HEK293 (cell line): ENCODE results near the gene SLC41A1.
A peak's percentile ranks its signal among the peaks of the same experiment; 100 is the strongest.
"Not testable (repeated sequence)": the region's sequence is repeated elsewhere in the genome, so short reads cannot be mapped to it uniquely, and the experiment has no call there.

Source experiments
- CTCF ChIA-PET: fragments of 350-600 bp; formaldehyde crosslinking; extraction: SDS; loops from one replicate; lab custom pipeline; 2021; ENCODE audit warnings: antibody characterized with exemption; lab: Yijun Ruan, JAX
- POLR2A ChIA-PET: fragments of 300-600 bp; formaldehyde crosslinking; extraction: SDS; loops from one replicate; lab custom pipeline; 2020; ENCODE audit warnings: antibody characterized with exemption, inconsistent platforms; lab: Yijun Ruan, JAX
- H3K27ac ChIP-seq: fragments of 200-500 bp; sonication (Bioruptor generic); 2 replicates; pipeline ENCODE4 v1.5.1; 2014; ENCODE audit warnings: low read depth, low read length, control low read depth, inconsistent platforms; ENCODE audit errors: extremely low read depth
- H3K36me3 ChIP-seq, 2 experiments: fragments of 200-500 bp in 1 of 2; sonication (Bioruptor generic) in 1 of 2; 1 replicate in 1 of 2; 2 replicates in 1 of 2; pipeline ENCODE4 v1.5.1; 2014 to 2017; ENCODE audit warnings: inconsistent platforms in 2 of 2, low read length in 2 of 2; ENCODE audit not compliant: control insufficient read depth in 2 of 2, insufficient read depth in 1 of 2
- H3K4me1 ChIP-seq: fragments of 200-500 bp; sonication (Bioruptor generic); 2 replicates; pipeline ENCODE4 v1.5.1; 2014; ENCODE audit warnings: mild to moderate bottlenecking, low read length, inconsistent platforms; ENCODE audit not compliant: control insufficient read depth, insufficient read depth
- H3K4me3 ChIP-seq: 2 replicates; pipeline ENCODE4 v1.5.1; 2011; ENCODE audit warnings: low read depth, mild to moderate bottlenecking, control low read depth, low read length, moderate library complexity
- H3K9me3 ChIP-seq: fragments of 200-500 bp; sonication (Bioruptor generic); 2 replicates; pipeline ENCODE4 v1.5.1; 2014; ENCODE audit warnings: low read depth, low read length, inconsistent platforms; ENCODE audit not compliant: control insufficient read depth, insufficient read depth
- HOXD13 ChIP-seq: sonication (generic); formaldehyde crosslinking; IDR thresholded peaks from 2 replicates; pipeline ENCODE4 v1.8.0; 2022; ENCODE audit warnings: missing genetic modification reagents, borderline replicate concordance
- IKZF3 ChIP-seq: fragments of 450-650 bp; IDR thresholded peaks from 2 replicates; pipeline ENCODE4 v1.5.0; 2018; ENCODE audit warnings: missing biosample characterization, mild to moderate bottlenecking, missing genetic modification characterization, moderate library complexity
- INSM2 ChIP-seq: fragments of 450-650 bp; formaldehyde crosslinking; IDR thresholded peaks from 2 replicates; pipeline ENCODE4 v1.5.1; 2016; ENCODE audit warnings: missing biosample characterization, missing genetic modification characterization
- KLF8 ChIP-seq: fragments of 450-650 bp; formaldehyde crosslinking; IDR thresholded peaks from 2 replicates; pipeline ENCODE4 v1.5.1; 2016; ENCODE audit warnings: missing biosample characterization, missing genetic modification characterization
- OVOL3 ChIP-seq: fragments of 450-650 bp; formaldehyde crosslinking; IDR thresholded peaks from 2 replicates; pipeline ENCODE4 v1.5.1; 2016; ENCODE audit warnings: missing biosample characterization, missing genetic modification characterization
- REPIN1 ChIP-seq: fragments of 450-650 bp; formaldehyde crosslinking; IDR thresholded peaks from 2 replicates; pipeline ENCODE4 v1.5.1; 2017; ENCODE audit warnings: missing biosample characterization, missing genetic modification characterization, low read depth
- SCRT1 ChIP-seq: fragments of 450-650 bp; formaldehyde crosslinking; IDR thresholded peaks from 2 replicates; pipeline ENCODE4 v1.5.1; 2016; ENCODE audit warnings: missing biosample characterization, missing genetic modification characterization, borderline replicate concordance
- SCRT2 ChIP-seq: fragments of 450-650 bp; formaldehyde crosslinking; IDR thresholded peaks from 2 replicates; pipeline ENCODE4 v1.5.1; 2016; ENCODE audit warnings: missing biosample characterization, missing genetic modification characterization
- SP3 ChIP-seq: fragments of 450-650 bp; formaldehyde crosslinking; IDR thresholded peaks from 2 replicates; pipeline ENCODE4 v1.5.1; 2016; ENCODE audit warnings: missing biosample characterization, missing genetic modification characterization
- ZBTB48 ChIP-seq: fragments of 450-650 bp; formaldehyde crosslinking; IDR thresholded peaks from 2 replicates; pipeline ENCODE4 v1.5.1; 2016; ENCODE audit warnings: missing biosample characterization, missing genetic modification characterization
- ZNF416 ChIP-seq: fragments of 450-650 bp; formaldehyde crosslinking; IDR thresholded peaks from 2 replicates; pipeline ENCODE4 v1.5.1; 2016; ENCODE audit warnings: missing biosample characterization, missing genetic modification characterization
- ZNF433 ChIP-seq: fragments of 450-650 bp; formaldehyde crosslinking; IDR thresholded peaks from 2 replicates; pipeline ENCODE4 v1.5.1; 2016; ENCODE audit warnings: missing biosample characterization, missing genetic modification characterization, low read depth
- ZNF549 ChIP-seq: fragments of 450-650 bp; IDR thresholded peaks from 2 replicates; pipeline ENCODE4 v1.5.1; 2018; ENCODE audit warnings: missing biosample characterization, missing genetic modification characterization, mild to moderate bottlenecking, inconsistent platforms, moderate library complexity
- ZNF596 ChIP-seq: fragments of 450-650 bp; IDR thresholded peaks from 2 replicates; pipeline ENCODE4 v1.5.0; 2018; ENCODE audit warnings: missing biosample characterization, mild to moderate bottlenecking, missing genetic modification characterization, moderate library complexity
- ZNF600 ChIP-seq: fragments of 450-650 bp; formaldehyde crosslinking; IDR thresholded peaks from 2 replicates; pipeline ENCODE4 v1.5.1; 2016; ENCODE audit warnings: missing biosample characterization, missing genetic modification characterization
- ZNF768 ChIP-seq: fragments of 450-650 bp; formaldehyde crosslinking; IDR thresholded peaks from 2 replicates; pipeline ENCODE4 v1.5.1; 2018; ENCODE audit warnings: missing biosample characterization, mild to moderate bottlenecking, missing genetic modification characterization
- ZNF791 ChIP-seq: fragments of 450-650 bp; formaldehyde crosslinking; IDR thresholded peaks from 2 replicates; pipeline ENCODE4 v1.5.1; 2016; ENCODE audit warnings: missing biosample characterization, missing genetic modification characterization
- TF ChIP-seq, protein P1 (sequence below): fragments of 450-650 bp; formaldehyde crosslinking; conservative IDR thresholded peaks from 2 replicates; pipeline ENCODE4 v1.5.1; 2016; ENCODE audit warnings: low read depth, missing biosample characterization, missing genetic modification characterization
- TF ChIP-seq, protein P2 (sequence below): fragments of 450-650 bp; formaldehyde crosslinking; IDR thresholded peaks from 2 replicates; pipeline ENCODE4 v1.5.1; 2016; ENCODE audit warnings: missing biosample characterization, missing genetic modification characterization
- TF ChIP-seq, protein P3 (sequence below): IDR thresholded peaks from 2 replicates; pipeline ENCODE4 v1.6.1; 2011; ENCODE audit warnings: mild to moderate bottlenecking, low read depth, low read length, borderline replicate concordance
- TF ChIP-seq, protein P4 (sequence below): fragments of 450-650 bp; formaldehyde crosslinking; IDR thresholded peaks from 2 replicates; pipeline ENCODE4 v1.5.1; 2016; ENCODE audit warnings: missing biosample characterization, missing genetic modification characterization

SLC41A1 gene

GRCh38 chr1:205824180-205824579, 11.2 kb upstream of the SLC41A1 start (continued):
- TF ChIP-seq ZNF791 (tag by site-specific recombination) (no peak), ZNF416 (no peak), ZNF600 (no peak)

GRCh38 chr1:205823260-205823659, 10.3 kb upstream of the SLC41A1 start:
- CTCF ChIA-PET: interaction anchor here (0.6 kb wide), 1 partner anchor 901 kb away, joined by 5 read pairs; no protein-coding TSS in a partner anchor
- POLR2A ChIA-PET, H3K36me3 ChIP-seq, H3K9me3 ChIP-seq, H3K4me1 ChIP-seq, H3K27ac ChIP-seq, H3K4me3 ChIP-seq: not testable (repeated sequence)

DNA sequence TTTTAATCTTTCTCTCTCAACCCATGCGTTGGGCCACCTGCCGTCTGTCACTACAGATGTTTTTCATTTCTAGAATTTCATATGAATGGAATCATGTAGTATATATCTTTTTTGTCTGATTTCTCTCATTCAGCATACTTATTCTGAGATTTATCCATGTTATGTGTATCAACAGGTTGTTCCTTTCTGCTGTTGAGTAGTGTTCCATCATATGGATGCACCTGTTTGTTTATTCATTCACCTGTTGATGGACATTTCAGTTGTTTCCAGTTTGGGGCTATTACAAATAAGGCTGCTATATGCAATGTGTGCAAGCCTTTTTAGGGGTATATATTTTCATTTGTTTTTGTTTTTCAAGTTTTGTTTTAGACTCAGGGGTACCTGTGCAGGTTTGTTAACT, 9.4 kb upstream of the SLC41A1 start:
- Histone ChIP-seq H3K4me1 (no peaks in the 10 kb centered on the region), H3K9me3 (no peaks in the 10 kb centered on the region), H3K36me3 (no peaks in the 10 kb centered on the region), H3K27ac (no peak overlapping the region), H3K4me3 (no peak overlapping the region)
- ChIA-PET CTCF (no interaction called here), POLR2A (no interaction called here)
- no peak for TF ChIP-seq IKZF3 (tag by site-specific recombination)
- no peak for TF ChIP-seq ZNF433 (tag by site-specific recombination)
- no peak for TF ChIP-seq REPIN1 (tag by site-specific recombination)
- TF ChIP-seq, protein P1, sequence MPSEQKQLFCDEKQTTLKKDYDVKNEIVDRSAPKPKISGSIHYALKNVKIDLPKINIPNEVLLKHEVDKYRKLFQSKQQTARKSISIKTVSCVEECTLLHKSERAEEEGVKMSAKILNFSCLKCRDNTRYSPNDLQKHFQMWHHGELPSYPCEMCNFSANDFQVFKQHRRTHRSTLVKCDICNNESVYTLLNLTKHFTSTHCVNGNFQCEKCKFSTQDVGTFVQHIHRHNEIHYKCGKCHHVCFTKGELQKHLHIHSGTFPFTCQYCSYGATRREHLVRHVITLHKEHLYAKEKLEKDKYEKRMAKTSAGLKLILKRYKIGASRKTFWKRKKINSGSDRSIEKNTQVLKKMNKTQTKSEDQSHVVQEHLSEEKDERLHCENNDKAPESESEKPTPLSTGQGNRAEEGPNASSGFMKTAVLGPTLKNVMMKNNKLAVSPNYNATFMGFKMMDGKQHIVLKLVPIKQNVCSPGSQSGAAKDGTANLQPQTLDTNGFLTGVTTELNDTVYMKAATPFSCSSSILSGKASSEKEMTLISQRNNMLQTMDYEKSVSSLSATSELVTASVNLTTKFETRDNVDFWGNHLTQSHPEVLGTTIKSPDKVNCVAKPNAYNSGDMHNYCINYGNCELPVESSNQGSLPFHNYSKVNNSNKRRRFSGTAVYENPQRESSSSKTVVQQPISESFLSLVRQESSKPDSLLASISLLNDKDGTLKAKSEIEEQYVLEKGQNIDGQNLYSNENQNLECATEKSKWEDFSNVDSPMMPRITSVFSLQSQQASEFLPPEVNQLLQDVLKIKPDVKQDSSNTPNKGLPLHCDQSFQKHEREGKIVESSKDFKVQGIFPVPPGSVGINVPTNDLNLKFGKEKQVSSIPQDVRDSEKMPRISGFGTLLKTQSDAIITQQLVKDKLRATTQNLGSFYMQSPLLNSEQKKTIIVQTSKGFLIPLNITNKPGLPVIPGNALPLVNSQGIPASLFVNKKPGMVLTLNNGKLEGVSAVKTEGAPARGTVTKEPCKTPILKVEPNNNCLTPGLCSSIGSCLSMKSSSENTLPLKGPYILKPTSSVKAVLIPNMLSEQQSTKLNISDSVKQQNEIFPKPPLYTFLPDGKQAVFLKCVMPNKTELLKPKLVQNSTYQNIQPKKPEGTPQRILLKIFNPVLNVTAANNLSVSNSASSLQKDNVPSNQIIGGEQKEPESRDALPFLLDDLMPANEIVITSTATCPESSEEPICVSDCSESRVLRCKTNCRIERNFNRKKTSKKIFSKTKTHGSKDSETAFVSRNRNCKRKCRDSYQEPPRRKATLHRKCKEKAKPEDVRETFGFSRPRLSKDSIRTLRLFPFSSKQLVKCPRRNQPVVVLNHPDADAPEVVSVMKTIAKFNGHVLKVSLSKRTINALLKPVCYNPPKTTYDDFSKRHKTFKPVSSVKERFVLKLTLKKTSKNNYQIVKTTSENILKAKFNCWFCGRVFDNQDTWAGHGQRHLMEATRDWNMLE (tag by site-specific recombination): no peak
- no peak for TF ChIP-seq HOXD13 (CRISPR knock-in tag)
- TF ChIP-seq ZBTB48 (tag by site-specific recombination): no peak
- peak; percentile 98 for TF ChIP-seq SCRT2 (tag by site-specific recombination)
- no peak for TF ChIP-seq ZNF416
- TF ChIP-seq OVOL3: no peak
- TF ChIP-seq, protein P2, sequence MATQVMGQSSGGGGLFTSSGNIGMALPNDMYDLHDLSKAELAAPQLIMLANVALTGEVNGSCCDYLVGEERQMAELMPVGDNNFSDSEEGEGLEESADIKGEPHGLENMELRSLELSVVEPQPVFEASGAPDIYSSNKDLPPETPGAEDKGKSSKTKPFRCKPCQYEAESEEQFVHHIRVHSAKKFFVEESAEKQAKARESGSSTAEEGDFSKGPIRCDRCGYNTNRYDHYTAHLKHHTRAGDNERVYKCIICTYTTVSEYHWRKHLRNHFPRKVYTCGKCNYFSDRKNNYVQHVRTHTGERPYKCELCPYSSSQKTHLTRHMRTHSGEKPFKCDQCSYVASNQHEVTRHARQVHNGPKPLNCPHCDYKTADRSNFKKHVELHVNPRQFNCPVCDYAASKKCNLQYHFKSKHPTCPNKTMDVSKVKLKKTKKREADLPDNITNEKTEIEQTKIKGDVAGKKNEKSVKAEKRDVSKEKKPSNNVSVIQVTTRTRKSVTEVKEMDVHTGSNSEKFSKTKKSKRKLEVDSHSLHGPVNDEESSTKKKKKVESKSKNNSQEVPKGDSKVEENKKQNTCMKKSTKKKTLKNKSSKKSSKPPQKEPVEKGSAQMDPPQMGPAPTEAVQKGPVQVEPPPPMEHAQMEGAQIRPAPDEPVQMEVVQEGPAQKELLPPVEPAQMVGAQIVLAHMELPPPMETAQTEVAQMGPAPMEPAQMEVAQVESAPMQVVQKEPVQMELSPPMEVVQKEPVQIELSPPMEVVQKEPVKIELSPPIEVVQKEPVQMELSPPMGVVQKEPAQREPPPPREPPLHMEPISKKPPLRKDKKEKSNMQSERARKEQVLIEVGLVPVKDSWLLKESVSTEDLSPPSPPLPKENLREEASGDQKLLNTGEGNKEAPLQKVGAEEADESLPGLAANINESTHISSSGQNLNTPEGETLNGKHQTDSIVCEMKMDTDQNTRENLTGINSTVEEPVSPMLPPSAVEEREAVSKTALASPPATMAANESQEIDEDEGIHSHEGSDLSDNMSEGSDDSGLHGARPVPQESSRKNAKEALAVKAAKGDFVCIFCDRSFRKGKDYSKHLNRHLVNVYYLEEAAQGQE (tag by site-specific recombination): no peak
- no peak for TF ChIP-seq INSM2
- TF ChIP-seq SCRT1 (tag by site-specific recombination): peak; percentile 98
- TF ChIP-seq KLF8 (tag by site-specific recombination): no peak
- TF ChIP-seq, protein P3, sequence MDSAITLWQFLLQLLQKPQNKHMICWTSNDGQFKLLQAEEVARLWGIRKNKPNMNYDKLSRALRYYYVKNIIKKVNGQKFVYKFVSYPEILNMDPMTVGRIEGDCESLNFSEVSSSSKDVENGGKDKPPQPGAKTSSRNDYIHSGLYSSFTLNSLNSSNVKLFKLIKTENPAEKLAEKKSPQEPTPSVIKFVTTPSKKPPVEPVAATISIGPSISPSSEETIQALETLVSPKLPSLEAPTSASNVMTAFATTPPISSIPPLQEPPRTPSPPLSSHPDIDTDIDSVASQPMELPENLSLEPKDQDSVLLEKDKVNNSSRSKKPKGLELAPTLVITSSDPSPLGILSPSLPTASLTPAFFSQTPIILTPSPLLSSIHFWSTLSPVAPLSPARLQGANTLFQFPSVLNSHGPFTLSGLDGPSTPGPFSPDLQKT: no peak
- 0 out of 2 replicates have a peak, but pooled peaks have one; percentile 10 for TF ChIP-seq ZNF549 (tag by site-specific recombination)
- no peak for TF ChIP-seq ZNF596 (tag by site-specific recombination)
- TF ChIP-seq, protein P4, sequence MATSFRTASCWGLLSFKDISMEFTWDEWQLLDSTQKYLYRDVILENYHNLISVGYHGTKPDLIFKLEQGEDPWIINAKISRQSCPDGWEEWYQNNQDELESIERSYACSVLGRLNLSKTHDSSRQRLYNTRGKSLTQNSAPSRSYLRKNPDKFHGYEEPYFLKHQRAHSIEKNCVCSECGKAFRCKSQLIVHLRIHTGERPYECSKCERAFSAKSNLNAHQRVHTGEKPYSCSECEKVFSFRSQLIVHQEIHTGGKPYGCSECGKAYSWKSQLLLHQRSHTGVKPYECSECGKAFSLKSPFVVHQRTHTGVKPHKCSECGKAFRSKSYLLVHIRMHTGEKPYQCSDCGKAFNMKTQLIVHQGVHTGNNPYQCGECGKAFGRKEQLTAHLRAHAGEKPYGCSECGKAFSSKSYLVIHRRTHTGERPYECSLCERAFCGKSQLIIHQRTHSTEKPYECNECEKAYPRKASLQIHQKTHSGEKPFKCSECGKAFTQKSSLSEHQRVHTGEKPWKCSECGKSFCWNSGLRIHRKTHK (tag by site-specific recombination): no peak
- TF ChIP-seq SP3 (tag by site-specific recombination): no peak
- TF ChIP-seq ZNF768: no peak
